Sigmoid colon (tissue), 7 donors: Measurements from ENCODE around the gene CCDC127. TPM values are rescaled to one million over a fixed set of nuclear protein-coding genes. Genes with fewer than 3 reads are reported as not detected.

ENCODE experiments used
- polyA plus RNA-seq, 3 donors: library from polyadenylated mRNA; stranded (reverse); fragments of 200-250 nt; gene quantifications; one replicate each; pipeline ENCODE4 v1.2.3, GENCODE V29; 2013
- total RNA-seq, 4 donors: library from RNA; depleted of rRNA; stranded (reverse); fragments of >200 nt; gene quantifications; one replicate each; pipeline ENCODE4 v1.1.0, GENCODE V29; 2016
- donor health status: healthy with polysubstance abuse.
- donor health status: Bipolar disorder and iron deficiency.
- donor health status: healthy.

The CCDC127 gene
- total and polyA plus RNA-seq, 7 donors, result 1.2 to 8.3 (median 5.7) TPM

Other genes with a start within 250 kb of the CCDC127 start
- 1 to 10 TPM in 1 of 4 donors, under 1 TPM in 3; 0.14 to 1.9 (median 0.43) TPM for gene PLEKHG4B, start 126.0 kb downstream of the CCDC127 start, total RNA-seq
- under 1 TPM in 1 of 3 donors, not detected in 2; 0.04 TPM for gene PLEKHG4B, start 126.0 kb downstream of the CCDC127 start, polyA plus RNA-seq
- under 1 TPM in 1 of 4 donors, not detected in 3; 0.66 TPM for gene LRRC14B, start 26.7 kb downstream of the CCDC127 start, total RNA-seq
- not detected for gene LRRC14B, start 26.7 kb downstream of the CCDC127 start, polyA plus RNA-seq
- 10 to 100 TPM; 72.7 to 87.0 (median 80.2) TPM for gene SDHA, start 167 bp upstream of the CCDC127 start, total RNA-seq
- 100 to 1,000 TPM; 184 to 290 (median 187) TPM for gene SDHA, start 167 bp upstream of the CCDC127 start, polyA plus RNA-seq
- 10 to 100 TPM; 47.6 to 69.1 (median 53.5) TPM for gene PDCD6, start 53.5 kb upstream of the CCDC127 start, total RNA-seq
- 100 to 1,000 TPM; 174 to 231 (median 182) TPM for gene PDCD6, start 53.5 kb upstream of the CCDC127 start, polyA plus RNA-seq
- 1 to 10 TPM in 1 of 4 donors, under 1 TPM in 2, not detected in 1; under 0.01 to 1.4 (median 0.68) TPM for gene AHRR, start 103.6 kb upstream of the CCDC127 start, total RNA-seq
- 1 to 10 TPM in 2 of 3 donors, under 1 TPM in 1; 0.85 to 1.8 (median 1.2) TPM for gene AHRR, start 103.6 kb upstream of the CCDC127 start, polyA plus RNA-seq
- 10 to 100 TPM; 45.7 to 68.7 (median 48.5) TPM for gene EXOC3, start 225.0 kb upstream of the CCDC127 start, total RNA-seq
- gene EXOC3, start 225.0 kb upstream of the CCDC127 start, polyA plus RNA-seq, result 10 to 100 TPM; 18.6 to 60.9 (median 36.1) TPM